HepG2 (cell line): Measurements from ENCODE around the gene FGD5. TPM values are rescaled to one million over a fixed set of nuclear protein-coding genes. Genes with fewer than 3 reads are reported as not detected.

Experiments used
- ARNTL ChIP-seq: sonication (generic); formaldehyde crosslinking; IDR thresholded peaks from 2 replicates; pipeline ENCODE4 v1.4.0; 2020; ENCODE audit warnings: mild to moderate bottlenecking, missing genetic modification reagents
- CHD4 ChIP-seq: fragments of 200-600 bp; sonication (generic); IDR thresholded peaks from 2 replicates; pipeline ENCODE4 v1.7.0; 2017; ENCODE audit warnings: mild to moderate bottlenecking, low read length, borderline replicate concordance
- KAT2B ChIP-seq: fragments of 150-350 bp; IDR thresholded peaks from 2 replicates; pipeline ENCODE4 v1.6.1; 2014; ENCODE audit warnings: low read depth, low read length, borderline replicate concordance
- KDM5B ChIP-seq: sonication (generic); formaldehyde crosslinking; IDR thresholded peaks from 2 replicates; pipeline ENCODE4 v1.4.0; 2020; ENCODE audit warnings: missing genetic modification reagents, mild to moderate bottlenecking, borderline replicate concordance
- RAD21 ChIP-seq: fragments of 450-650 bp; formaldehyde crosslinking; IDR thresholded peaks from 2 replicates; pipeline ENCODE4 v1.5.0; 2020; ENCODE audit warnings: mild to moderate bottlenecking
- SOX5 ChIP-seq: IDR thresholded peaks from 2 replicates; pipeline ENCODE4 v1.6.1; 2016; ENCODE audit warnings: borderline replicate concordance
- SRF ChIP-seq: IDR thresholded peaks from 2 replicates; pipeline ENCODE4 v1.6.1; 2011; ENCODE audit warnings: mild to moderate bottlenecking, low read depth, low read length, moderate library complexity
- XBP1 ChIP-seq: sonication (generic); formaldehyde crosslinking; IDR thresholded peaks from 2 replicates; pipeline ENCODE4 v1.5.0; 2020; ENCODE audit warnings: missing genetic modification reagents
- ZBTB7B ChIP-seq: sonication (generic); formaldehyde crosslinking; IDR thresholded peaks from 2 replicates; pipeline ENCODE4 v1.4.0; 2020; ENCODE audit warnings: missing genetic modification reagents
- ZNF646 ChIP-seq: sonication (generic); formaldehyde crosslinking; IDR thresholded peaks from 2 replicates; pipeline ENCODE4 v1.9.0; 2021; ENCODE audit warnings: mild to moderate bottlenecking, missing genetic modification reagents
- ZNF674 ChIP-seq: sonication (generic); formaldehyde crosslinking; IDR thresholded peaks from 2 replicates; pipeline ENCODE4 v1.5.0; 2020; ENCODE audit warnings: low read depth, mild to moderate bottlenecking, missing genetic modification reagents
- ZNF788 ChIP-seq: sonication (generic); formaldehyde crosslinking; IDR thresholded peaks from 2 replicates; pipeline ENCODE4 v1.5.0; 2020; ENCODE audit warnings: mild to moderate bottlenecking, missing genetic modification reagents, borderline replicate concordance
- polyA plus RNA-seq, 8 experiments: library from polyadenylated mRNA; depleted of rRNA in 3 of 8; stranded (reverse) in 7 of 8; unstranded in 1 of 8; fragments of >200 nt; fragmentation: Illumina TruSeq in 4 of 8; extraction: Trizol in 4 of 8; gene quantifications; 2 replicates each; pipeline versions ENCODE4 v1.2.1 to v1.2.3, GENCODE V29; 2011 to 2016; ENCODE audit warnings: low read depth in 4 of 8, missing spikeins in 1 of 8, mixed read lengths in 1 of 8; ENCODE audit not compliant: insufficient read depth in 1 of 8
- total RNA-seq, 5 experiments: library from RNA; depleted of rRNA; stranded (reverse); fragments of >200 nt; fragmentation: Illumina TruSeq; extraction: Trizol; gene quantifications; 2 replicates each; pipeline ENCODE4 v1.2.3, GENCODE V29; 2016; ENCODE audit warnings: low read depth in 1 of 5
- TF ChIP-seq, protein P1 (sequence below), 2 experiments: fragments of 450-650 bp in 1 of 2; sonication (generic) in 1 of 2; formaldehyde crosslinking in 1 of 2; IDR thresholded peaks; 2 replicates each; pipeline versions ENCODE4 v1.6.1 to v1.8.0; 2016 to 2022; ENCODE audit warnings: antibody characterized with exemption in 1 of 2, mild to moderate bottlenecking in 1 of 2, missing genetic modification reagents in 1 of 2

The FGD5 gene
- total and polyA plus RNA-seq, 2 of the 13 experiments (the other 11 are each of a cell fraction or from before 2014, with no cell fraction given), result 0.17 TPM; not detected in 1

- TF ChIP-seq ZNF646 (CRISPR knock-in tag) (no peak), KAT2B (no peak), RAD21 (CRISPR knock-in tag) (no peak), SRF (no peak), ZNF674 (no peak), CHD4 (0 out of 2 replicates have a peak, but pooled peaks have one; percentile 44), XBP1 (no peak), ZBTB7B (CRISPR knock-in tag) (no peak), ARNTL (CRISPR knock-in tag) (no peak), SOX5 (CRISPR knock-in tag) (0 out of 2 replicates have a peak, but pooled peaks have one; percentile 15), ZNF788 (CRISPR knock-in tag) (no peak), KDM5B (CRISPR knock-in tag) (no peak)
- TF ChIP-seq, protein P1, sequence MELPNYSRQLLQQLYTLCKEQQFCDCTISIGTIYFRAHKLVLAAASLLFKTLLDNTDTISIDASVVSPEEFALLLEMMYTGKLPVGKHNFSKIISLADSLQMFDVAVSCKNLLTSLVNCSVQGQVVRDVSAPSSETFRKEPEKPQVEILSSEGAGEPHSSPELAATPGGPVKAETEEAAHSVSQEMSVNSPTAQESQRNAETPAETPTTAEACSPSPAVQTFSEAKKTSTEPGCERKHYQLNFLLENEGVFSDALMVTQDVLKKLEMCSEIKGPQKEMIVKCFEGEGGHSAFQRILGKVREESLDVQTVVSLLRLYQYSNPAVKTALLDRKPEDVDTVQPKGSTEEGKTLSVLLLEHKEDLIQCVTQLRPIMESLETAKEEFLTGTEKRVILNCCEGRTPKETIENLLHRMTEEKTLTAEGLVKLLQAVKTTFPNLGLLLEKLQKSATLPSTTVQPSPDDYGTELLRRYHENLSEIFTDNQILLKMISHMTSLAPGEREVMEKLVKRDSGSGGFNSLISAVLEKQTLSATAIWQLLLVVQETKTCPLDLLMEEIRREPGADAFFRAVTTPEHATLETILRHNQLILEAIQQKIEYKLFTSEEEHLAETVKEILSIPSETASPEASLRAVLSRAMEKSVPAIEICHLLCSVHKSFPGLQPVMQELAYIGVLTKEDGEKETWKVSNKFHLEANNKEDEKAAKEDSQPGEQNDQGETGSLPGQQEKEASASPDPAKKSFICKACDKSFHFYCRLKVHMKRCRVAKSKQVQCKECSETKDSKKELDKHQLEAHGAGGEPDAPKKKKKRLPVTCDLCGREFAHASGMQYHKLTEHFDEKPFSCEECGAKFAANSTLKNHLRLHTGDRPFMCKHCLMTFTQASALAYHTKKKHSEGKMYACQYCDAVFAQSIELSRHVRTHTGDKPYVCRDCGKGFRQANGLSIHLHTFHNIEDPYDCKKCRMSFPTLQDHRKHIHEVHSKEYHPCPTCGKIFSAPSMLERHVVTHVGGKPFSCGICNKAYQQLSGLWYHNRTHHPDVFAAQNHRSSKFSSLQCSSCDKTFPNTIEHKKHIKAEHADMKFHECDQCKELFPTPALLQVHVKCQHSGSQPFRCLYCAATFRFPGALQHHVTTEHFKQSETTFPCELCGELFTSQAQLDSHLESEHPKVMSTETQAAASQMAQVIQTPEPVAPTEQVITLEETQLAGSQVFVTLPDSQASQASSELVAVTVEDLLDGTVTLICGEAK (IDR thresholded peaks at IDR 0.05), result no peak
- TF ChIP-seq, protein P1 (CRISPR knock-in tag; IDR thresholded peaks at IDR 0.05), result no peak
These were observed 14.6 kb upstream of the FGD5 start (continued) for GRCh38 chr3:14803981-14804834.
